ENCODE measurements around the gene HYDIN. TPM values are rescaled to one million over a fixed set of nuclear protein-coding genes. Genes with fewer than 3 reads are reported as not detected.

HYDIN gene
- polyA plus RNA-seq, 1 of the 3 experiments (the other 2 are of a cell fraction): 0.33 TPM

DNA sequence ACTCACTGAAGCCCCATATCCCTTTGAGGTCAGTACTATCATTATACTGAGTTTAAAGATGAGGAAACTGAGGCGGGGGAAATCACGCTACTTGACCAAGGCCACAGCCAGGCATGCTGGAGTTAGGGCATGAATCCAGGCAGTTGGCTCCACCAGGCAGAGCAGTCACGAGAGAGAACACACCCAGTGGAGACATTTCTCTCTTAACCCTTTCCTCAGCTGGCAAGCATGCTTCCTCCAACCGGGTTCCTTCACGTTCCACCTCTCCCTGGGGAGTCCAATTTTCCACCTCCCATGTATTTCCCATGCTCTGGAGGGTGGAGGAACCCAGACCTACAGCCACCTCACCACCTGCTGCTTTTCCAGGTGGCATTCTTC, 462.3 kb downstream of the HYDIN start:
- Histone ChIP-seq H3K4me3 (ENCODE audit: low read depth in 2 of 2, low read length in 1 of 2) (no peak overlapping the region), H2AFZ (ENCODE audit: low read depth) (no peak overlapping the region), H3K9ac (no peak overlapping the region), H3K79me2 (ENCODE audit: insufficient read depth) (no peaks in the 10 kb centered on the region), H3K27ac (ENCODE audit: low read depth in 2 of 2, low read length in 1 of 2) (no peak overlapping the region), H4K20me1 (ENCODE audit: insufficient read depth) (no peaks in the 10 kb centered on the region), H3K9me3 (no peaks in the 10 kb centered on the region), H3K36me3 (replicated peaks in 1 of 2; ENCODE audit: control insufficient read depth in 1 of 2, insufficient read depth in 2 of 2, low read length in 1 of 2) (peaks cover 23 to 29% of the 10 kb centered on the region in 2 experiments), H3K4me1 (ENCODE audit: control insufficient read depth in 1 of 2, insufficient read depth in 2 of 2, low read depth in 1 of 2, low read length in 1 of 2) (peaks cover 0 to 3% of the 10 kb centered on the region in 2 experiments; a peak in 1 of 4 replicates), H3K27me3 (ENCODE audit: insufficient read depth) (no peaks in the 10 kb centered on the region), H3K9me2 (no peaks in the 10 kb centered on the region), H3K4me2 (no peak overlapping the region), H3F3A (replicated peaks; ENCODE audit: insufficient read depth) (peaks cover 5% of the 10 kb centered on the region)
- DNase-seq: no peak
- CTCF ChIA-PET: interaction anchor here (1.2 to 9.6 kb wide), 4 partner anchors 9 to 89 kb away, joined by 3 to 181 read pairs (median 39); partner anchors contain the start of gene MTSS2
- 80% methylated on average over 5 of the region's 5 CpGs for WGBS (ENCODE audit: low lambda C conversion rate)
- POLR2A ChIA-PET: no interaction called here
- TF ChIP-seq EP300 (IDR thresholded peaks at IDR 0.05; ENCODE audit: borderline replicate concordance in 1 of 2, low read depth in 1 of 2, low read length in 1 of 2) (no peak), EZH2phosphoT487 (IDR thresholded peaks at IDR 0.05; ENCODE audit: borderline replicate concordance, low read depth) (no peak), SMC3 (IDR thresholded peaks at IDR 0.05; ENCODE audit: low read depth, low read length) (no peak)
- TF ChIP-seq, protein P1, sequence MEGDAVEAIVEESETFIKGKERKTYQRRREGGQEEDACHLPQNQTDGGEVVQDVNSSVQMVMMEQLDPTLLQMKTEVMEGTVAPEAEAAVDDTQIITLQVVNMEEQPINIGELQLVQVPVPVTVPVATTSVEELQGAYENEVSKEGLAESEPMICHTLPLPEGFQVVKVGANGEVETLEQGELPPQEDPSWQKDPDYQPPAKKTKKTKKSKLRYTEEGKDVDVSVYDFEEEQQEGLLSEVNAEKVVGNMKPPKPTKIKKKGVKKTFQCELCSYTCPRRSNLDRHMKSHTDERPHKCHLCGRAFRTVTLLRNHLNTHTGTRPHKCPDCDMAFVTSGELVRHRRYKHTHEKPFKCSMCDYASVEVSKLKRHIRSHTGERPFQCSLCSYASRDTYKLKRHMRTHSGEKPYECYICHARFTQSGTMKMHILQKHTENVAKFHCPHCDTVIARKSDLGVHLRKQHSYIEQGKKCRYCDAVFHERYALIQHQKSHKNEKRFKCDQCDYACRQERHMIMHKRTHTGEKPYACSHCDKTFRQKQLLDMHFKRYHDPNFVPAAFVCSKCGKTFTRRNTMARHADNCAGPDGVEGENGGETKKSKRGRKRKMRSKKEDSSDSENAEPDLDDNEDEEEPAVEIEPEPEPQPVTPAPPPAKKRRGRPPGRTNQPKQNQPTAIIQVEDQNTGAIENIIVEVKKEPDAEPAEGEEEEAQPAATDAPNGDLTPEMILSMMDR (IDR thresholded peaks at IDR 0.05): no peak
- TF ChIP-seq, protein P2, sequence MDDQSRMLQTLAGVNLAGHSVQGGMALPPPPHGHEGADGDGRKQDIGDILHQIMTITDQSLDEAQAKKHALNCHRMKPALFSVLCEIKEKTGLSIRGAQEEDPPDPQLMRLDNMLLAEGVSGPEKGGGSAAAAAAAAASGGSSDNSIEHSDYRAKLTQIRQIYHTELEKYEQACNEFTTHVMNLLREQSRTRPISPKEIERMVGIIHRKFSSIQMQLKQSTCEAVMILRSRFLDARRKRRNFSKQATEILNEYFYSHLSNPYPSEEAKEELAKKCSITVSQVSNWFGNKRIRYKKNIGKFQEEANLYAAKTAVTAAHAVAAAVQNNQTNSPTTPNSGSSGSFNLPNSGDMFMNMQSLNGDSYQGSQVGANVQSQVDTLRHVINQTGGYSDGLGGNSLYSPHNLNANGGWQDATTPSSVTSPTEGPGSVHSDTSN (IDR thresholded peaks at IDR 0.05): no peak

DNA sequence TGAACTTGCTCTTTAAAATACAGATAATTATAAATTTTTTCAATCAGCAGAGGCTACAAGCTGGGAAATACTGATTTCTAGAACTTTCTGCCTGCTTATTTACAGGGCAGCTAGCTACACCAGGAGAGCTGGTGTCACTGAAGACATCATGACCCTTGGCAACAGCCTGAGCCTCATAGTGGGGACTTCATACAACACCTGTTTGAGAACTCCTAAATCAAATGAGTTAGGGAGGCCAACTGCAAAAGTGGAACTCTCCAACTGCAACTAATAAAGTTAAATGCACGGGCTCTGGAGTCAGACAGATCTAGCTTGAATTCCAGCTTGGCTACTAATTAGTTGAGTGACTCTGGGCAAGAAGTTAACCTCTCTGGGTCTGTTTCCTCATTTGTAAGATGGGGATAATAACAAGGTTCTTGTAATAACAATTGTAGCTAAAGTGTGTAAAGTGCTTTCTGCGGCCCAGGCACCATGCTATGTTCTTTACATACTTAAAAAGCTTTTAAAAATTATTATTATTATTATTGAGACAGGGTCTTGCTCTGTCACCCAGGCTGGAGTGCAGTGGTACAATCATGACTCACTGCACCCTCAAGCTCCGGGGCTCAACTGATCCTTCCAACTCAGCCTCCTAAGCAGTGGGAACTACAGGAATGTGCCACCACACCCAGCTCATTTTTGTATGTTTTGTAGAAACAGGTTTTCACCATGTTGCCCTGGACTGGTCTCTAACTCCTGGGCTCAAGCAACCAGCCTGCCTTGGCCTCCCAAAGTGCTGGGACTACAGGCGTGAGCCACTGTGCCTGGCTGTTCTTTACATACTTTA, 462.9 kb downstream of the HYDIN start:
- peaks cover 0 to 3% of the 10 kb centered on the region in 2 experiments; a peak in 1 of 4 replicates for H3K4me1 ChIP-seq (ENCODE audit: control insufficient read depth in 1 of 2, insufficient read depth in 2 of 2, low read depth in 1 of 2, low read length in 1 of 2)
- DNase-seq: no peak
- no peak overlapping the region for H3K4me2 ChIP-seq
- H3K79me2 ChIP-seq (ENCODE audit: insufficient read depth): no peaks in the 10 kb centered on the region
- H3K9me2 ChIP-seq: no peaks in the 10 kb centered on the region
- H3K9ac ChIP-seq: no peak overlapping the region
- CTCF ChIA-PET: interaction anchor here (1.2 to 9.6 kb wide), 4 partner anchors 12 to 89 kb away, joined by 3 to 181 read pairs (median 6); partner anchors contain the start of gene MTSS2
- no peaks in the 10 kb centered on the region for H3K9me3 ChIP-seq
- no peak overlapping the region for H2AFZ ChIP-seq (ENCODE audit: low read depth)
- H3K27me3 ChIP-seq (ENCODE audit: insufficient read depth): no peaks in the 10 kb centered on the region
- H3K27ac ChIP-seq (ENCODE audit: low read depth in 2 of 2, low read length in 1 of 2): no peak overlapping the region
- H3K36me3 ChIP-seq (replicated peaks in 1 of 2; ENCODE audit: control insufficient read depth in 1 of 2, insufficient read depth in 2 of 2, low read length in 1 of 2): peaks cover 17 to 29% of the 10 kb centered on the region in 2 experiments
- TF ChIP-seq FOXM1 (IDR thresholded peaks at IDR 0.05; ENCODE audit: low read depth) (no peak), SIN3A (IDR thresholded peaks at IDR 0.05; ENCODE audit: borderline replicate concordance, low read depth, low read length) (no peak), POLR2AphosphoS5 (IDR thresholded peaks at IDR 0.05; ENCODE audit: low read depth, low read length) (no peak), TCF12 (IDR thresholded peaks at IDR 0.05) (no peak), MXI1 (IDR thresholded peaks at IDR 0.05; ENCODE audit: low read depth, low read length) (no peak)
- TF ChIP-seq, protein P3, sequence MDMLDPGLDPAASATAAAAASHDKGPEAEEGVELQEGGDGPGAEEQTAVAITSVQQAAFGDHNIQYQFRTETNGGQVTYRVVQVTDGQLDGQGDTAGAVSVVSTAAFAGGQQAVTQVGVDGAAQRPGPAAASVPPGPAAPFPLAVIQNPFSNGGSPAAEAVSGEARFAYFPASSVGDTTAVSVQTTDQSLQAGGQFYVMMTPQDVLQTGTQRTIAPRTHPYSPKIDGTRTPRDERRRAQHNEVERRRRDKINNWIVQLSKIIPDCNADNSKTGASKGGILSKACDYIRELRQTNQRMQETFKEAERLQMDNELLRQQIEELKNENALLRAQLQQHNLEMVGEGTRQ (IDR thresholded peaks at IDR 0.05; ENCODE audit: borderline replicate concordance, low read depth, low read length): no peak
- TF ChIP-seq, protein P4, sequence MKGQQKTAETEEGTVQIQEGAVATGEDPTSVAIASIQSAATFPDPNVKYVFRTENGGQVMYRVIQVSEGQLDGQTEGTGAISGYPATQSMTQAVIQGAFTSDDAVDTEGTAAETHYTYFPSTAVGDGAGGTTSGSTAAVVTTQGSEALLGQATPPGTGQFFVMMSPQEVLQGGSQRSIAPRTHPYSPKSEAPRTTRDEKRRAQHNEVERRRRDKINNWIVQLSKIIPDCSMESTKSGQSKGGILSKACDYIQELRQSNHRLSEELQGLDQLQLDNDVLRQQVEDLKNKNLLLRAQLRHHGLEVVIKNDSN (IDR thresholded peaks at IDR 0.05; ENCODE audit: borderline replicate concordance, low read depth): no peak
- no peaks in the 10 kb centered on the region for H4K20me1 ChIP-seq (ENCODE audit: insufficient read depth)
- H3K4me3 ChIP-seq (ENCODE audit: low read depth in 2 of 2, low read length in 1 of 2): no peak overlapping the region
- POLR2A ChIA-PET: no interaction called here
- 69% methylated on average over 4 of the region's 4 CpGs for whole genome bisulfite sequencing (ENCODE audit: low lambda C conversion rate)
- peaks cover 5% of the 10 kb centered on the region for H3F3A ChIP-seq (replicated peaks; ENCODE audit: insufficient read depth)
